ENCODE results near the gene SLC25A41.

- TF ChIP-seq, protein P1, sequence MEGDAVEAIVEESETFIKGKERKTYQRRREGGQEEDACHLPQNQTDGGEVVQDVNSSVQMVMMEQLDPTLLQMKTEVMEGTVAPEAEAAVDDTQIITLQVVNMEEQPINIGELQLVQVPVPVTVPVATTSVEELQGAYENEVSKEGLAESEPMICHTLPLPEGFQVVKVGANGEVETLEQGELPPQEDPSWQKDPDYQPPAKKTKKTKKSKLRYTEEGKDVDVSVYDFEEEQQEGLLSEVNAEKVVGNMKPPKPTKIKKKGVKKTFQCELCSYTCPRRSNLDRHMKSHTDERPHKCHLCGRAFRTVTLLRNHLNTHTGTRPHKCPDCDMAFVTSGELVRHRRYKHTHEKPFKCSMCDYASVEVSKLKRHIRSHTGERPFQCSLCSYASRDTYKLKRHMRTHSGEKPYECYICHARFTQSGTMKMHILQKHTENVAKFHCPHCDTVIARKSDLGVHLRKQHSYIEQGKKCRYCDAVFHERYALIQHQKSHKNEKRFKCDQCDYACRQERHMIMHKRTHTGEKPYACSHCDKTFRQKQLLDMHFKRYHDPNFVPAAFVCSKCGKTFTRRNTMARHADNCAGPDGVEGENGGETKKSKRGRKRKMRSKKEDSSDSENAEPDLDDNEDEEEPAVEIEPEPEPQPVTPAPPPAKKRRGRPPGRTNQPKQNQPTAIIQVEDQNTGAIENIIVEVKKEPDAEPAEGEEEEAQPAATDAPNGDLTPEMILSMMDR (IDR thresholded peaks at IDR 0.05; ENCODE audit: poor library complexity), result no peak
- TF ChIP-seq EZH2 (IDR thresholded peaks at IDR 0.05; ENCODE audit: borderline replicate concordance), result no peak
Measured at GRCh38 chr19:6413291-6413690, 20.3 kb downstream of the SLC25A41 start.
